KBM-7 (cell line): ENCODE measurements around the gene COL15A1.

Experiments
- DNase-seq: peaks from one replicate; pipeline ENCODE4 v3.0.0-alpha.2; 2015
- in situ Hi-C: fragments of 300-500 bp; cut with MboI; formaldehyde crosslinking; loops from 2 replicates; pipeline ENCODE4 v1.14.3; 2020; ENCODE audit warnings: low sequenced_read_pairs, low pct_unique_long_range_greater_than_20kb, mixed read lengths

The COL15A1 gene

GRCh38 chr9:99057665-99058625, 114.2 kb downstream of the COL15A1 start:
- peak; percentile 95 for DNase-seq
- in situ Hi-C loops: no loop called here

- in situ Hi-C loops: no loop called here
- peak; percentile 79 for DNase-seq
These were observed 115.5 kb downstream of the COL15A1 start for GRCh38 chr9:99058964-99059921.

DNA sequence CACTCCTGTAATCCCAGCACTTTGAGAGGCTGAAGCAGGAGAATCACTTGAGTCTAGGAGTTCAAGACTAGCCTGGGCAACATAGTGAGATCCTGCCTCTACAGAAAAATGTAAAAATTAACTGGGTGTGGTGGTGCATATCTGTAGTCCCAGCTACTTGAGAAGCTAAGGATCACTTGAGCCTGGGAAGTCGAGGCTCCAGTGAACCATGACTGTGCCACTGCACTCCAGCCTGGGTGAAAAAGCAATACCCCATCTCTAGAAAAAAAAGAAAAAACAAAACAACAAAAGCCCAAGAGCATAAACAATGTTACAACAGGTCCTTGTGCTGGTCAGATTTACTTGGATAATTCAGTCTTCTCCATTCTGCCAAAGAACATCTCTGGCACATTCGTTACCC, 116.9 kb downstream of the COL15A1 start:
- DNase-seq: no peak
- in situ Hi-C loops: no loop called here

DNA sequence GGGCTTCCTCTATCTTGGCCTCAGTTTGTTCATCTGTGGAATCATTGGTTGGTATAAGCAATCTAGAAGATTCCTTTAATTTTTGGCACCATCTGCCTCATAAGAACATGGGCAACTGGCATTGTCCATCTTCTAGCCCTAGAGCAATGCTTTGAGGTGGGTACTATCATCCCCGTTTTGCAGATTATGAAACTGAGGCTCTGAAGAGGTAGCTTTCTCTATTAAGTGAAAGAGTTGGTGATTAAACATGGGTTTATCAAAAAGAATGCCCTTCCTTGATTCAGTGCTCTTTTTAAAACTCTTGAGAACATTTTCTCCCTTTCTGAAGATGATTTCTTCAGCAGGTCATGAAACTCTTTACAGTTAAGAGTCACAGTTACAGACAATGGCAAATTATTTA, 118.8 kb downstream of the COL15A1 start:
- in situ Hi-C loops: no loop called here

DNA sequence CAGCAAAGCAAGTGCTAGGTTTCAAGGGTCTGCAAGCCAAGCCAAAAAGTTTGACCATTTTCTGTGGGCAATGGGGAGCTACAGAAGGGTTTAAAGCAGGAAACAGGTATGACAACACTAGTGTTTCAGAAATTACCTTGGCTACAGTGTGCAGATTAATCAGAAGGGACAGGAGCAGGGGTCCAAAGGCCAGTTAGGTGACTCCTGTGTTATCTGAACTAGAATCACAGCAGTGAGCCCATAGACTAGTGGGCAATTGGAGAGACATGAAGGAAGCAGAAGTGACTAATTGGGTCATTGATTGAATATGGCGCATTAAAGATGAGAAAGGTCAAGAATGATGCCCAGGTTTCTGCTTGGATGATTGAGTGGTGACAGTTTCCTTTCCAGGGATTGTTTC, 119.8 kb downstream of the COL15A1 start:
- DNase-seq: no peak
- in situ Hi-C loops: no loop called here

More for the DNA sequence above, 118.8 kb downstream of the COL15A1 start:
- DNase-seq: no peak

- in situ Hi-C loops: no loop called here
- DNase-seq: no peak
These were observed 122.9 kb downstream of the COL15A1 start for GRCh38 chr9:99066571-99066970.

GRCh38 chr9:99069075-99069474, 125.4 kb downstream of the COL15A1 start:
- no peak for DNase-seq
- in situ Hi-C loops: no loop called here

DNA sequence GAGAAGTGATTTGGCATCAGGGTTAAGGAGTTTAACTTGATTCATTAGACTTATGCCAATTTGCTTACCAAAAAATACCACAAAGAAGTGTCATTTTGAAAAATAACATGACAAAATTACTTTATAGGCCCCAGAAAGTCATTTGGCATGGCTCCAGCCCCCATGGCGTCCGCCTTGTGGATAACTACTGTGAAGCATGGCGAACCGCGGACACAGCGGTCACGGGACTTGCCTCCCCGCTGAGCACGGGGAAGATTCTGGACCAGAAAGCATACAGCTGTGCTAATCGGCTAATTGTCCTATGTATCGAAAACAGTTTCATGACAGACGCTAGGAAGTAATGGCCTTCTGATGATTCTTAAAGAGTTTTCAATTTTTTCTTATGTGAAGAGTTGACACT, 125.8 kb downstream of the COL15A1 start:
- in situ Hi-C loops: no loop called here
- DNase-seq: no peak

GRCh38 chr9:99070681-99071080, 127.0 kb downstream of the COL15A1 start:
- in situ Hi-C loops: no loop called here
- DNase-seq: no peak

DNA sequence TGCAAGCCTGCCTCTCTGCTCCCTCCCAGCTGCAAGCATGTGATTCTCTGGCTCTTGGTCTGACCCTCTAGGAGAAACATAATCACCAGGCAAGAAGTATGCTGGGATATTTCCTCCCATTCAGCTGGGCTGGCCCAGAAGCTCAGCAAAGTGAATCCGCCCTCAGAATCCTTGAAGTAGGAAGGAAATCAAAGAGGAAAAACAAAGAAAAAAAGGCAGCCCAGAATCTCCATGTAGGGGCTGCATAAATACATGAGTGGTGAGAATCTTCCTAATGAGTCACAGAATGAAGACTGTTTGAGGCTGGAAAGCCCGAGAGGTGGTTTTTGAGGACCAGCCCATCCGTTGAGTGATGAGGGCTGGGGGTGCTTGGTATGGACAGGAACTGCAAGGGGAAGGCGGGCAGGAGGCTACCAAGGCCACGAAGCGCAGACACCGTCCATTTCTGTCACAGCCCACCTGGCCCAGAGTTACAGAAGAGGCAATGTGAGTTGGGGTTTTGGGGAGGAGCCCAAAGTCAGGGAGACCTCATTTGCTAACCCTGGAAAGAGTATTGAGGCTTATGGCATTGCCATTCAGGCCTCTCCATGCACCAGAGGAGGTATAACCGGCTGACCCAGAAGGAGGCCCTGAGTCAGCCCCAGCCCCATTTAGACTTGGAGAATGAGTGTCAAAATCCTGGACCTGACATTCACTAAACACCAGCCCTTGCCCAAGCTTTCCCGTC, 127.8 kb downstream of the COL15A1 start:
- DNase-seq: no peak
- in situ Hi-C loops: no loop called here

DNA sequence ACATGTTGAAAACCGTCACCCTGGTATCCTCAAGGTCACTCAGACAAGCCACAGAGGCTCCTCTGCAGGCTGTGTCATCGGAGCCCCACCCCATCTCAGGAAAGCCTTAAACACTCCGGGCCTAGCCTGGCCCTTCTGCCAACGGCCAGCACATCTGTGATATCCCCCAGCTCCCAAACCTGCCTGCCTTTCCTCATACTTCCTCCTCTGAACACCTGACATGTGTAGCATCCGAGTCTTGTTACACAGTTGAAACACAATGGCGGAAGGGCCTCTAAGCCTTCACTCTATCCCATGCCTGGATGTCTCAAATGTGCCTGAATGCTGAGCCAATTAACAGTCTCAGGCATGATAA, 128.3 kb downstream of the COL15A1 start:
- no peak for DNase-seq
- in situ Hi-C loops: no loop called here

- DNase-seq: no peak
- in situ Hi-C loops: no loop called here
These were observed 129.6 kb downstream of the COL15A1 start for GRCh38 chr9:99073347-99073746.

DNA sequence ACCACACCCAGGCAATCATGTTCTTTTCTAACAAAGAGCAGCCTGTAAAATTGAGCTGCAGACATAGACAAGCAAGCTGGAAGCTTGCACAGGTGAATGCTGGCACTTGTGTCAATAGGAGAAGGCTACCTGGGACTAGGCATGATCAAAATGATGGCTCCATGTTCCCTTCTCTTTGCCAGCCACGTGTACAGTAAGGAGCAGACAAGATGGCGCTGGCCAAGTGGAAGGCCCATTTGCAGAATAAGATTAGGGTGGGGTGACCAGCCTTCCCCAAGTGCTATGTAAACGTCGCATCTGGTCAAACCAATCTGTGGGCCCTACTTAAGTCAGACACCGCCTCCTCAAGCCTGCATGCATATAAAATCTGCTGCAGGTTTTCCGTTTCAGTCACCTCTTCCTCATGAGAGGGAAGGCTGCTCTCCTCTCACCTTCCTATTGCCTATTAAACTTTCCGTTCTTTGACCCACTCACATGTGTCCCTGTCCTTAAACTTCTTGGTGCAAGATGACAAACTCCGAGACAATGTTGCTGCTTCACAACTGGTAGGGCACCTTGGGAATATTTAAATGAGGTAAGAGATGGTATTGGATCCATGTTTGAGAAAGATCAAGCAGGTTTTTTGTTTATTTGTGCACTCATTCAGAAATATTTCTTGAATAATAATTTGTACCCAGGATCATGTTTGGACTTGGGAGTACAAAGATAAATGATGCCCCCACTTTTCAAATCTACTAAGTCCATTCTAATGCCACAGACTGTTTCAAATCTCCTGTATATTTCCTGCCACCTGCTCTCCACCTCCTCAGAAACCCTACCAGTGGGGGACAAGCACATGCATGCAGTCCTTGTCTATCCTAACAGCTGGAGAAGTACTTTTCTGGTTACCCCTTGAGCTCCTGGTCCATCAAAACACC, 130.5 kb downstream of the COL15A1 start:
- DNase-seq: no peak
- in situ Hi-C loops: no loop called here

DNA sequence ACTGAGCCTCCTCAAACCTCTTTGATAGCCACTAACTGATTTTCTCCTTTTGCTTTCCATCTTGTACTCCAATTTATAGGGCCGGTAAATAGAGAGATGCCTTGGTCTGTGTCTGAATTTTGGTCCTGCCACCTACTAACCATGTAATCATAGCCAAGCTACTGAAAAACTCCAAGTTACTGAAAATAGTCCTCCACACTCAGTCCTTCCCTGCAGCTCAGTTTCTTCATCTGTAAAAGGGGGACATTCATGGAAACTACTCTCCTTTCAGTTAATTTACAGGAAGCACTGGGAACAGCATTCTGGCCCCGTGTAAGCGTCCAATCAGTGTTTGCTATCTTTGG, 131.2 kb downstream of the COL15A1 start:
- DNase-seq: no peak
- in situ Hi-C loops: no loop called here

DNA sequence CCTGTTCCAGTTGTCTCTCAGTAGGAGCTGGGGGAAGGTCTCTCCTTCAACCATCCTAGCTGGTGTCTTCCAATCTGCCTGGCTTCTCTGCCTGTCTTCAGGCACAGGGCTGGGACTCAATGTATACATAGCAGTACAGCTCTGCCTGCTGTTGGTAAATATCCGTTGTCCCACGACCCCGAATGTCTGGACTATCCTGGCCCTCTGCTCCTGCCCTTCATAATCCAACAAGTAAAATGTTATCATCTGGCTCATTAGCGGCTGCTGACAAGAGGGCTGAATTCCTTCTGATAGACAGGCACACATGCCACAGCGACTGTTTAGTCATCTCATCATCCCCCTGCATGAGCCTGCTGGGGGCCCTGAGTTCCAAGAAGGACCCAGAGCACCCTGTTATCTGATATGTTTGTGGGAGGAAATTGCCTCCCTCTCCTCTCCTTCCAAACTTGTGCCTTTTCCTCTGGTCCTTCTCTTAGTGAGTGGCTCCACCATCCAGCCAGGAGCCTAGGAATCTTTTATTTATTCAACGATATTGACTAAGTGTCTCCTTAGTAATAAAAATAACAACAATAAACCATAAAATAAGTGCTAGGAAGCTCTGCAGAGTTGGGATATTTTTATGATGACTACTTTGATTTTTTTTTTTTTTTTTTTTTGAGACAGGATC, 131.7 kb downstream of the COL15A1 start:
- no peak for DNase-seq
- in situ Hi-C loops: no loop called here

DNA sequence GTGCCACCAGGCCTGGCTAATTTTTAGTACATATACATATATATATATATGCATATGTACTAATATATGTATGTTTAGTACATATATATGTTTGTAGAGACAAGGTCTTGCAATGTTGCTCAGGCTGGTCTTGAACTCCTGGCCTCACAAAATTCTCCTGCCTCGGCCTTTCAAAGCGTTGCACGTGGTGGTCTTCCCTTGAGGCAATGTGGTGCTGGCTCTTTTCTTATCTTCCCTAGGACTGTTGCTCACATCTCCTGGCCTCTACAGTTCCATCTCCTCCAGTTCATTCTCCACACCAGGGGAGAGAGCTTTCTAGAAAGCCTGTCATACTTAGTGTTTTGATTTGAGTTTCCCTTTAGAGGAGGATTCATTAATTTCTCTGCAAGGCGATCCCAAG, 132.3 kb downstream of the COL15A1 start:
- no peak for DNase-seq
- in situ Hi-C loops: no loop called here

- in situ Hi-C loops: no loop called here
- peak; percentile 68 for DNase-seq
These were observed 132.9 kb downstream of the COL15A1 start for GRCh38 chr9:99076483-99077171.
